Measurements from ENCODE around the gene MUTYH. TPM values are rescaled to one million over a fixed set of nuclear protein-coding genes. Genes with fewer than 3 reads are reported as not detected.
"Not testable (repeated sequence)": the region's sequence is repeated elsewhere in the genome, so short reads cannot be mapped to it uniquely, and the experiment has no call there.

MUTYH gene
- total and polyA plus RNA-seq, 8 donors, result 11.6 to 88.7 (median 19.7) TPM

DNA sequence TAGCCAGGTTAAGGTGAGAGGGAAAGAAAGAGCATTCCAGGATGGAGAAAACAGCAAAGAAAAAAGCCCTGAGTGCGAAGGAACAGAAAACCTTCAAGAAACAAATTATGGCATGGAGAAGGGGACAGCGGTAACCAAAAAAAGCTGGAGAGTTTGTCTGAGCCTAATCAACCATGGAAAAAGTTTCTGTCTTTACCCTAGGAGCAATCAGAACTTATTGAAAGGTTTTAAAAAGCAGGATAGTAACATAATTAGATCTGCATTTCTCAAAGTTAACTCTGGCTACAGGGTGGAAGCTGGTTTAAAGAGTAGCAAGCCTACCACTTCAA lies 39.6 kb downstream of the MUTYH start:
- TF ChIP-seq EP300 (IDR thresholded peaks at IDR 0.05), result no peak
- no peak for TF ChIP-seq CTCF (IDR thresholded peaks at IDR 0.05)
- TF ChIP-seq POLR2AphosphoS5 (IDR thresholded peaks at IDR 0.05), result no peak
- TF ChIP-seq POLR2A (IDR thresholded peaks at IDR 0.05), result no peak
- Histone ChIP-seq H3K4me1 (peaks cover 8 to 27% (median 17%) of the 10 kb centered on the region in 4 donors), H3K27ac (no peak overlapping the region), H3K9me3 (no peaks in the 10 kb centered on the region), H3K27me3 (no peaks in the 10 kb centered on the region), H3K36me3 (no peaks in the 10 kb centered on the region), H3K4me3 (no peak overlapping the region)
- no peak for DNase-seq
- intact Hi-C loops (cut with DNase I; ENCODE audit: low total_unique reads), result loop anchor here (5.0 kb wide), 1 partner anchor 283 kb away; no protein-coding TSS in a partner anchor
- 66 to 79% (median 76%) methylated on average over 2 of the region's 2 CpGs for WGBS, 5 donors

GRCh38 chr1:45299981-45300668 lies 40.1 kb downstream of the MUTYH start:
- Histone ChIP-seq H3K9me3 (no peaks in the 10 kb centered on the region), H3K4me1 (peaks cover 8 to 26% (median 17%) of the 10 kb centered on the region in 4 donors), H3K36me3 (no peaks in the 10 kb centered on the region), H3K27ac (no peak overlapping the region), H3K27me3 (no peaks in the 10 kb centered on the region), H3K4me3 (no peak overlapping the region)
- DNase-seq, result peak; percentile 43 to 90
- 6 to 13% (median 9%) methylated on average over 4 of the region's 4 CpGs for WGBS, 5 donors
- intact Hi-C loops (cut with DNase I; ENCODE audit: low total_unique reads), result loop anchor here (5.0 kb wide), 1 partner anchor 283 kb away; no protein-coding TSS in a partner anchor
- TF ChIP-seq POLR2AphosphoS5 (IDR thresholded peaks at IDR 0.05), result no peak
- TF ChIP-seq CTCF (IDR thresholded peaks at IDR 0.05), result peak in 5 of 7 experiments; percentile 40 to 74 (median 59)
- TF ChIP-seq POLR2A (IDR thresholded peaks at IDR 0.05), result no peak

GRCh38 chr1:45299296-45299695 lies 40.9 kb downstream of the MUTYH start:
- TF ChIP-seq POLR2A (IDR thresholded peaks at IDR 0.05), result no peak
- no peaks in the 10 kb centered on the region for H3K9me3 ChIP-seq
- H3K4me3 ChIP-seq, result no peak overlapping the region
- H3K4me1 ChIP-seq, result peaks cover 1 to 18% (median 10%) of the 10 kb centered on the region in 4 donors
- H3K27ac ChIP-seq, result no peak overlapping the region
- DNase-seq, result no peak
- intact Hi-C loops (cut with DNase I; ENCODE audit: low total_unique reads), result no loop called here
- H3K36me3 ChIP-seq, result no peaks in the 10 kb centered on the region
- 75 to 89% (median 80%) methylated on average over 1 of the region's 1 CpG for WGBS, 5 donors
- H3K27me3 ChIP-seq, result no peaks in the 10 kb centered on the region

DNA sequence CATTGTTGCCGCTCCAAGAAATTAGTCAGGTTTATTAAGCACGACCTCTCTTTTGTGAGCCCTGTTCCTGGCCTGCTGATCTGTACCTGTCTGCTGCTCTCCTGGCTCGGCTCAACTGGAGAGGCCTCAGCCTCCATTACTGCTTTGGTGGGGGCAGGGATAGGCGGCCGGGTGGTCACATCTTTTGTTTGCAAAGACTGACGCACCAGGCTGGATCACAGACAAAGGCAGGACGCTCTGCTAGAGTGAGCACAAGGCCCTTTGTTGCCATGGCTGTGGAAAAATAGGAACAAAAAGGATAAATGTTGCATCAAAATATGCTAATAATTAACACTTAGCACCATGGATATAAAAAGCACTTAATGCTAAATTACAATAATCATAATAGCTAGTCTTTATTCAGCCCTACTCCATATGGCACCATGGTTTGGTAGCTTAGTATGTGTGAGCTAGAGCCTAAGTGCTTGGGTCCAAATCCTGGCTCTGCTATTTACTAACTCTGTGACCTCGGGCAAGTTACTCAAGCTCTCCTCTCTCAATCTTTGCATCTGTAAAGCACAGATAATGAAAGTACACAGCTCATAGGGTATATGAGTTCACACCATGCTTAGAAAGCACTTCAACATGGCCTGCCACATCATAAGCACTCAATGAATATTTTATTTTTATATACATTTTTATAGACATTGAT lies 42.4 kb downstream of the MUTYH start:
- WGBS, 5 donors, result 66 to 72% (median 71%) methylated on average over 8 of the region's 8 CpGs
- no peak overlapping the region for H3K4me3 ChIP-seq
- no peaks in the 10 kb centered on the region for H3K36me3 ChIP-seq
- H3K4me1 ChIP-seq, result peaks cover 0 to 11% (median 3%) of the 10 kb centered on the region in 4 donors
- H3K27me3 ChIP-seq, result no peaks in the 10 kb centered on the region
- DNase-seq, result no peak
- intact Hi-C loops (cut with DNase I; ENCODE audit: low total_unique reads), result no loop called here
- no peak overlapping the region for H3K27ac ChIP-seq
- TF ChIP-seq EP300 (IDR thresholded peaks at IDR 0.05) (no peak), CTCF (IDR thresholded peaks at IDR 0.05) (no peak), POLR2AphosphoS5 (IDR thresholded peaks at IDR 0.05) (no peak), POLR2A (IDR thresholded peaks at IDR 0.05) (no peak)
- H3K9me3 ChIP-seq, result no peaks in the 10 kb centered on the region

DNA sequence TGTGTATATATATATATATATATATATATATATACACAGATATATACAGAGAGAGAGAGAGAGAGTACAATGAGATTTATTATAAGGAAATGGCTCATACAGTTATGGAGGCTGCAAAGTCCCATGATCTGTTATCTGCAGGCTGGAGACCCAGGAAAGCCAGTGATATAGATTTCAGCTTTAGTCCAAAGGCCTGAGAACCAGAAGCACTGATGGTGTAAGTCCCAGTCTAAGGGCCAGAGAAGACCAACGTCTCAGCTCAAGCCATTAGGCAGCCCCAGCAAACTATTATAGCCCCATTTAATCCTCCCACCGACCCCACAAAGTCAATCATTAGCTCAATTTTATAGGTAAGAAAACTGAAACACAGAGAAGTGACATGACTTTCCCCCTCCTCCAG lies 48.5 kb downstream of the MUTYH start:
- H3K9me3 ChIP-seq, result no peaks in the 10 kb centered on the region
- H3K4me3 ChIP-seq, result no peak overlapping the region
- H3K4me1 ChIP-seq, result no peaks in the 10 kb centered on the region
- WGBS, 5 donors, result 66 to 76% (median 72%) methylated on average over 2 of the region's 2 CpGs
- H3K36me3 ChIP-seq, result no peaks in the 10 kb centered on the region
- TF ChIP-seq CTCF (IDR thresholded peaks at IDR 0.05), result no peak
- TF ChIP-seq POLR2A (IDR thresholded peaks at IDR 0.05), result no peak
- TF ChIP-seq POLR2AphosphoS5 (IDR thresholded peaks at IDR 0.05), result no peak
- TF ChIP-seq EP300 (IDR thresholded peaks at IDR 0.05), result no peak
- no peak overlapping the region for H3K27ac ChIP-seq
- no peak for DNase-seq
- H3K27me3 ChIP-seq, result no peaks in the 10 kb centered on the region
- intact Hi-C loops (cut with DNase I; ENCODE audit: low total_unique reads), result no loop called here

GRCh38 chr1:45291002-45291401 lies 49.2 kb downstream of the MUTYH start:
- intact Hi-C loops (cut with DNase I; ENCODE audit: low total_unique reads); H3K27me3 ChIP-seq; H3K9me3 ChIP-seq; H3K36me3 ChIP-seq; H3K4me1 ChIP-seq; H3K4me3 ChIP-seq; DNase-seq; H3K27ac ChIP-seq: not testable (repeated sequence)
- 77 to 87% (median 82%) methylated on average over 6 of the region's 6 CpGs for WGBS, 5 donors

GRCh38 chr1:45286521-45286920 lies 53.7 kb downstream of the MUTYH start:
- H3K9me3 ChIP-seq; H3K4me3 ChIP-seq; H3K36me3 ChIP-seq; H3K27me3 ChIP-seq; DNase-seq; intact Hi-C loops (cut with DNase I; ENCODE audit: low total_unique reads); H3K4me1 ChIP-seq; H3K27ac ChIP-seq: not testable (repeated sequence)
- WGBS, 5 donors, result 60 to 88% (median 79%) methylated on average over 2 to 3 of the region's 3 CpGs

Measured in stomach (tissue), 9 donors.